ENCODE results near the gene UBE2S. TPM values are rescaled to one million over a fixed set of nuclear protein-coding genes. Genes with fewer than 3 reads are reported as not detected.

UBE2S gene
- total RNA-seq, 1 donor from 2014 or later, result 69.9 TPM

- Mint-ChIP-seq H3K4me1 (ENCODE audit: low read depth) (peaks cover 16% of the 10 kb centered on the region), H3K27ac (no peak overlapping the region), H3K4me3 (ENCODE audit: low read depth) (no peak overlapping the region), H3K9me3 (ENCODE audit: low read depth) (no peaks in the 10 kb centered on the region), H3K36me3 (ENCODE audit: insufficient read depth) (peaks cover 1% of the 10 kb centered on the region), H3K27me3 (peaks cover 45% of the 10 kb centered on the region)
- DNase-seq (ENCODE audit: low spot score, unreplicated experiment), result no peak
- TF ChIP-seq CTCF (IDR thresholded peaks at IDR 0.05; ENCODE audit: unreplicated experiment), result no peak
Observed at GRCh38 chr19:55372316-55373081, 35.1 kb downstream of the UBE2S start.

- Mint-ChIP-seq H3K4me1 (ENCODE audit: low read depth) (peaks cover 11% of the 10 kb centered on the region), H3K27me3 (peaks cover 50% of the 10 kb centered on the region), H3K9me3 (ENCODE audit: low read depth) (no peaks in the 10 kb centered on the region), H3K4me3 (ENCODE audit: low read depth) (peak within 1 kb of the TSS; percentile 29), H3K27ac (no peak within 1 kb of the TSS), H3K36me3 (ENCODE audit: insufficient read depth) (peaks cover 1% of the 10 kb centered on the region)
- TF ChIP-seq CTCF (IDR thresholded peaks at IDR 0.05; ENCODE audit: unreplicated experiment), result no peak
- no peak for DNase-seq (ENCODE audit: low spot score, unreplicated experiment)
Observed at GRCh38 chr19:55370305-55370988, 37.1 kb downstream of the UBE2S start, which contains the start of gene IL11. TSS of gene IL11 (minus strand) at chr19:55370463. CDS start at chr19:55370310, 153 bp downstream.

- Mint-ChIP-seq H3K36me3 (ENCODE audit: insufficient read depth) (peaks cover 1% of the 10 kb centered on the region), H3K4me3 (ENCODE audit: low read depth) (peak overlapping the region; percentile 29), H3K27ac (no peak overlapping the region), H3K27me3 (peaks cover 53% of the 10 kb centered on the region), H3K9me3 (ENCODE audit: low read depth) (no peaks in the 10 kb centered on the region), H3K4me1 (ENCODE audit: low read depth) (peaks cover 11% of the 10 kb centered on the region)
- DNase-seq (ENCODE audit: low spot score, unreplicated experiment), result no peak
- TF ChIP-seq CTCF (IDR thresholded peaks at IDR 0.05; ENCODE audit: unreplicated experiment), result no peak
Observed at GRCh38 chr19:55369653-55370304, 37.8 kb downstream of the UBE2S start.

GRCh38 chr19:55368701-55369563 lies 38.7 kb downstream of the UBE2S start:
- no peak for DNase-seq (ENCODE audit: low spot score, unreplicated experiment)
- H3K9me3 Mint-ChIP-seq (ENCODE audit: low read depth), result no peaks in the 10 kb centered on the region
- H3K36me3 Mint-ChIP-seq (ENCODE audit: insufficient read depth), result peaks cover 1% of the 10 kb centered on the region
- no peak overlapping the region for H3K4me3 Mint-ChIP-seq (ENCODE audit: low read depth)
- no peak overlapping the region for H3K27ac Mint-ChIP-seq
- peaks cover 54% of the 10 kb centered on the region for H3K27me3 Mint-ChIP-seq
- peaks cover 10% of the 10 kb centered on the region for H3K4me1 Mint-ChIP-seq (ENCODE audit: low read depth)
- TF ChIP-seq CTCF (IDR thresholded peaks at IDR 0.05; ENCODE audit: unreplicated experiment), result no peak

Data from progenitor cell of endocrine pancreas (in vitro differentiated cells).